H1 (cell line): Measurements from ENCODE around the gene ZPBP. TPM values are rescaled to one million over a fixed set of nuclear protein-coding genes. Genes with fewer than 3 reads are reported as not detected.

ENCODE experiments used
- CTCF ChIA-PET: fragments of 300-600 bp; sonication (Branson Sonifier 250); formaldehyde crosslinking; loops from one replicate; lab custom pipeline; 2021; ENCODE audit not compliant: partially characterized antibody; lab: Charles Lee
- POLR2A ChIA-PET: fragments of 300-600 bp; sonication (Branson Sonifier 250); formaldehyde crosslinking; loops from one replicate; lab custom pipeline; 2021; ENCODE audit warnings: inconsistent platforms; ENCODE audit not compliant: partially characterized antibody; lab: Charles Lee
- DNase-seq, 2 experiments: peaks; one replicate each; pipeline versions ENCODE4 v3.0.0 to v3.0.0-alpha.2; 2010 to 2022; ENCODE audit warnings: low spot score in 2 of 2, low read depth in 1 of 2, mixed read lengths in 1 of 2
- FAIRE-seq: peaks from 2 replicates; lab custom pipeline; 2011; peaks lifted over from hg19 to GRCh38; lab: Jason Lieb, UNC
- H2AFZ ChIP-seq: 2 replicates; pipeline ENCODE4 v1.8.1; 2012; ENCODE audit warnings: low read length, inconsistent platforms
- H2AK5ac ChIP-seq: 2 replicates; pipeline ENCODE4 v1.6.1; 2013; ENCODE audit warnings: low read depth, low read length
- H2BK120ac ChIP-seq: replicated peaks from 2 replicates; pipeline ENCODE3; 2013; ENCODE audit warnings: low read depth, low read length, inconsistent platforms
- H2BK12ac ChIP-seq: 2 replicates; pipeline ENCODE4 v1.6.1; 2013; ENCODE audit warnings: low read depth, low read length
- H2BK15ac ChIP-seq: 2 replicates; pipeline ENCODE4 v1.6.1; 2013; ENCODE audit warnings: low read length
- H2BK20ac ChIP-seq: 2 replicates; pipeline ENCODE4 v1.6.1; 2013; ENCODE audit warnings: low read length
- H2BK5ac ChIP-seq: 2 replicates; pipeline ENCODE4 v1.6.1; 2013; ENCODE audit warnings: low read depth, low read length
- H3K14ac ChIP-seq: 2 replicates; pipeline ENCODE4 v1.6.1; 2013; ENCODE audit warnings: inconsistent platforms; ENCODE audit not compliant: insufficient read length
- H3K18ac ChIP-seq: 2 replicates; pipeline ENCODE4 v1.6.1; 2013; ENCODE audit warnings: low read length; ENCODE audit errors: extremely low read depth
- H3K23ac ChIP-seq: 2 replicates; pipeline ENCODE4 v1.6.1; 2013; ENCODE audit warnings: inconsistent platforms; ENCODE audit not compliant: insufficient read length
- H3K23me2 ChIP-seq: 2 replicates; pipeline ENCODE4 v1.6.1; 2013; ENCODE audit warnings: low read depth, low read length
- H3K27ac ChIP-seq: 2 replicates; pipeline ENCODE4 v1.6.1; 2011; ENCODE audit warnings: low read depth, low read length, inconsistent platforms
- H3K27me3 ChIP-seq, 4 experiments: replicated peaks in 1 of 4; 1 replicate in 1 of 4; 2 replicates in 3 of 4; pipeline versions ENCODE4 v1.6.1 to v1.8.1; 2011 to 2013; ENCODE audit warnings: low read length in 3 of 4, mild to moderate bottlenecking in 3 of 4, inconsistent platforms in 2 of 4, mixed read lengths in 2 of 4, moderate library complexity in 1 of 4; ENCODE audit not compliant: control insufficient read depth in 3 of 4, insufficient read depth in 3 of 4; ENCODE audit errors: extremely low read depth in 1 of 4
- H3K36me3 ChIP-seq, 4 experiments: 2 replicates each; pipeline versions ENCODE4 v1.6.1 to v1.8.1; 2011 to 2013; ENCODE audit warnings: mild to moderate bottlenecking in 4 of 4, low read length in 3 of 4, moderate library complexity in 2 of 4, control low read depth in 1 of 4, inconsistent platforms in 1 of 4; ENCODE audit not compliant: insufficient read depth in 4 of 4, control insufficient read depth in 2 of 4
- H3K4ac ChIP-seq: replicated peaks from 2 replicates; pipeline ENCODE3; 2013; ENCODE audit warnings: low read length, low read depth, mixed read lengths, inconsistent platforms; ENCODE audit not compliant: insufficient read length
- H3K4me1 ChIP-seq, 4 experiments: replicated peaks in 1 of 4; 1 replicate in 1 of 4; 2 replicates in 3 of 4; pipeline versions ENCODE4 v1.6.1 to v1.8.1; 2011 to 2013; ENCODE audit warnings: low read length in 3 of 4, inconsistent platforms in 2 of 4, mixed read lengths in 1 of 4; ENCODE audit not compliant: insufficient read depth in 4 of 4, control insufficient read depth in 3 of 4
- H3K4me2 ChIP-seq, 2 experiments: 2 replicates each; pipeline versions ENCODE4 v1.6.1 to v1.8.1; 2011 to 2013; ENCODE audit warnings: low read depth in 2 of 2, low read length in 2 of 2, control low read depth in 1 of 2, inconsistent platforms in 1 of 2, mild to moderate bottlenecking in 1 of 2; ENCODE audit not compliant: insufficient read depth in 1 of 2
- H3K4me3 ChIP-seq, 4 experiments: fragments of 200-600, 300-600 bp in 1 of 4; sonication (generic), shearing (Covaris generic), sonication (Bioruptor Twin) in 1 of 4; 2 replicates each; pipeline versions ENCODE4 v1.5.1 to v1.8.1; 2011 to 2016; ENCODE audit warnings: low read length in 4 of 4, low read depth in 3 of 4, control low read depth in 2 of 4, inconsistent platforms in 2 of 4, mild to moderate bottlenecking in 2 of 4, mixed read lengths in 1 of 4, moderate library complexity in 1 of 4; ENCODE audit not compliant: insufficient read depth in 2 of 4; ENCODE audit errors: extremely low read depth in 1 of 4
- H3K56ac ChIP-seq: replicated peaks from 2 replicates; pipeline ENCODE3; 2013; ENCODE audit warnings: low read depth, mild to moderate bottlenecking, mixed read lengths, low read length, inconsistent platforms; ENCODE audit not compliant: insufficient read length
- H3K79me1 ChIP-seq: 2 replicates; pipeline ENCODE4 v1.6.1; 2013; ENCODE audit warnings: low read depth, low read length, control low read depth
- H3K79me2 ChIP-seq, 2 experiments: 2 replicates each; pipeline versions ENCODE4 v1.6.1 to v1.8.1; 2012 to 2013; ENCODE audit warnings: low read length in 2 of 2, mild to moderate bottlenecking in 2 of 2, inconsistent platforms in 1 of 2; ENCODE audit not compliant: insufficient read depth in 2 of 2, control insufficient read depth in 1 of 2
- H3K9ac ChIP-seq, 4 experiments: replicated peaks in 1 of 4; 1 replicate in 1 of 4; 2 replicates in 3 of 4; pipeline versions ENCODE4 v1.6.1 to v1.8.1; 2011 to 2013; ENCODE audit warnings: low read depth in 3 of 4, low read length in 3 of 4, control low read depth in 2 of 4, mild to moderate bottlenecking in 2 of 4, moderate library complexity in 2 of 4, inconsistent platforms in 1 of 4; ENCODE audit errors: extremely low read depth in 1 of 4
- H3K9me3 ChIP-seq, 2 experiments: 2 replicates each; pipeline versions ENCODE4 v1.6.1 to v1.8.1; 2012 to 2013; ENCODE audit warnings: mild to moderate bottlenecking in 2 of 2, moderate library complexity in 2 of 2, control low read depth in 1 of 2, inconsistent platforms in 1 of 2, low read depth in 1 of 2, low read length in 1 of 2, mixed read lengths in 1 of 2; ENCODE audit not compliant: insufficient read depth in 2 of 2
- H4K20me1 ChIP-seq, 2 experiments: replicated peaks in 1 of 2; 2 replicates each; pipeline versions ENCODE3 to v1.8.1; 2011 to 2013; ENCODE audit warnings: inconsistent platforms in 2 of 2, low read length in 2 of 2, mild to moderate bottlenecking in 1 of 2; ENCODE audit not compliant: insufficient read depth in 2 of 2, control insufficient read depth in 1 of 2
- H4K5ac ChIP-seq: 2 replicates; pipeline ENCODE4 v1.6.1; 2013; ENCODE audit warnings: low read length, low read depth, mixed read lengths, inconsistent platforms; ENCODE audit not compliant: insufficient read length
- H4K8ac ChIP-seq: 2 replicates; pipeline ENCODE4 v1.8.0; 2013; ENCODE audit warnings: mild to moderate bottlenecking, moderate library complexity, low read length, inconsistent platforms; ENCODE audit not compliant: insufficient read depth; ENCODE audit errors: extremely low read depth
- H4K91ac ChIP-seq: replicated peaks from 2 replicates; pipeline ENCODE3; 2013; ENCODE audit warnings: low read length, mixed read lengths, inconsistent platforms; ENCODE audit not compliant: insufficient read length
- CEBPB ChIP-seq: IDR thresholded peaks from 2 replicates; pipeline ENCODE4 v1.6.1; 2012; ENCODE audit warnings: low read depth, low read length
- CHD1 ChIP-seq: IDR thresholded peaks from 2 replicates; pipeline ENCODE4 v1.6.1; 2012; ENCODE audit warnings: low read depth, low read length, improper control_type of control experiment
- CTBP2 ChIP-seq: IDR thresholded peaks from 2 replicates; pipeline ENCODE4 v1.7.0; 2011; ENCODE audit warnings: borderline replicate concordance, mild to moderate bottlenecking, moderate library complexity, mixed read lengths, low read length; ENCODE audit not compliant: insufficient read depth, insufficient read length
- FOSL1 ChIP-seq: IDR thresholded peaks from 2 replicates; pipeline ENCODE4 v1.6.1; 2011; ENCODE audit warnings: mild to moderate bottlenecking, low read depth, low read length, moderate library complexity; ENCODE audit not compliant: insufficient read depth
- MAX ChIP-seq: IDR thresholded peaks from 2 replicates; pipeline ENCODE4 v1.6.1; 2012; ENCODE audit warnings: inconsistent platforms
- NANOG ChIP-seq: IDR thresholded peaks from 2 replicates; pipeline ENCODE4 v1.6.1; 2011; ENCODE audit warnings: low read length, low read depth, mild to moderate bottlenecking, inconsistent platforms; ENCODE audit not compliant: insufficient read depth, poor library complexity, severe bottlenecking
- NRF1 ChIP-seq: IDR thresholded peaks from 2 replicates; pipeline ENCODE4 v1.6.1; 2011; ENCODE audit warnings: mild to moderate bottlenecking, low read depth, low read length, improper control_type of control experiment
- RXRA ChIP-seq: IDR thresholded peaks from 2 replicates; pipeline ENCODE4 v1.6.1; 2011; ENCODE audit warnings: low read depth, mild to moderate bottlenecking, low read length, moderate library complexity; ENCODE audit not compliant: insufficient read depth
- SIN3A ChIP-seq, 2 experiments: IDR thresholded peaks in 1 of 2; conservative IDR thresholded peaks in 1 of 2; 2 replicates each; pipeline ENCODE4 v1.6.1; 2011 to 2012; ENCODE audit warnings: low read length in 2 of 2, improper control_type of control experiment in 1 of 2, low read depth in 1 of 2, mild to moderate bottlenecking in 1 of 2
- SIRT6 ChIP-seq: IDR thresholded peaks from one replicate; pipeline ENCODE4 v1.7.1; 2012; ENCODE audit warnings: low read length, inconsistent platforms
- SUZ12 ChIP-seq: fragments of 200-600 bp; sonication (generic); IDR thresholded peaks from 2 replicates; pipeline ENCODE4 v1.6.1; 2012; ENCODE audit warnings: mild to moderate bottlenecking, inconsistent platforms, low read length, moderate library complexity, mixed read lengths
- WGBS, 2 experiments: shearing (Covaris generic) in 1 of 2; methylation state at CpG; one replicate each; pipeline versions ENCODE4 v1.1.6 to v1.1.7; 2013 to 2015; ENCODE audit warnings: low lambda C conversion rate in 2 of 2, mixed read lengths in 2 of 2, inconsistent platforms in 1 of 2, low coverage in 1 of 2, missing lambda C conversion rate in 1 of 2; ENCODE audit not compliant: insufficient replicate concordance in 2 of 2, insufficient coverage in 1 of 2, insufficient read length in 1 of 2; ENCODE audit errors: extremely low coverage in 1 of 2, missing lambda C conversion rate in 1 of 2; 5-methylcytosine and 5-hydroxymethylcytosine counted together
- polyA plus RNA-seq, 7 experiments: library from polyadenylated mRNA; depleted of rRNA in 3 of 7; stranded (reverse) in 5 of 7; unstranded in 2 of 7; fragments of >200 nt in 5 of 7; fragments of 200-250 nt in 2 of 7; gene quantifications; 1 replicate in 5 of 7; 2 replicates in 1 of 7; 4 replicates in 1 of 7; pipeline versions ENCODE4 v1.2.1 to v1.2.3, GENCODE V29; 2011 to 2013; ENCODE audit warnings: missing spikeins in 2 of 7, mixed read lengths in 2 of 7
- total RNA-seq: library from RNA; stranded (reverse); fragmentation: NEBNext Ultra II Directional; extraction: Animal tissue kit (Norgen Biotek cat#: 25700); gene quantifications from 2 replicates; pipeline ENCODE4 v1.2.1, GENCODE V29; 2021

The ZPBP gene
- total and polyA plus RNA-seq, 2 of the 8 experiments (the other 6 are each of a cell fraction or from before 2014, with no cell fraction given) = not detected

DNA sequence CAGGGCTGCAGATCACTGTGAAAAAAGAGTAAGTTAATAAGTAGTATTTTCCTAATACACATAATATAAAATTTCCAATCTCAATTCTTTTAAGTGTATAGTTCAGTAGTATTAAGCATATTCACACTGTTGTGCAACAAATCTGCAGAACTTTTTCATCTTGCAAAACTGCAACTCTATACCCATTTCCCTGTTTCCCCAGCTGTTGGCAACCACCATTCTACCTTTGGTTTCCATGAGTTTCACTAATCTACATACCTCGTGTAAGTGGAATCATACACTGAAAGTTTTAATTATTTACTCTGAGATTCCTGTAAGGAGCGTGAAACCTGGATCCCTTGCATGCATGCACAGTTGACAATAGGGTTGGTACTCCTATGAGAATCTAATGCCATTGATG is 155.4 kb downstream of the ZPBP start:
- no peak overlapping the region for H4K8ac ChIP-seq
- no peak overlapping the region for H3K4me2 ChIP-seq
- H3K36me3 ChIP-seq = no peaks in the 10 kb centered on the region
- H3K23me2 ChIP-seq = no peaks in the 10 kb centered on the region
- no peaks in the 10 kb centered on the region for H3K27me3 ChIP-seq
- H3K14ac ChIP-seq = no peak overlapping the region
- H4K20me1 ChIP-seq = no peaks in the 10 kb centered on the region
- H3K4ac ChIP-seq = no peak overlapping the region
- H2BK15ac ChIP-seq = no peak overlapping the region
- no peak overlapping the region for H2BK20ac ChIP-seq
- no peak overlapping the region for H2BK12ac ChIP-seq
- CTCF ChIA-PET = no interaction called here
- H4K5ac ChIP-seq = no peak overlapping the region
- no peaks in the 10 kb centered on the region for H3K79me1 ChIP-seq
- H4K91ac ChIP-seq = no peak overlapping the region
- no peak overlapping the region for H3K18ac ChIP-seq
- no peak overlapping the region for H3K4me3 ChIP-seq
- H3K9me3 ChIP-seq = peaks cover 3 to 8% of the 10 kb centered on the region in 2 experiments; a peak in 2 of 4 replicates
- no peak overlapping the region for H3K27ac ChIP-seq
- no peak for DNase-seq
- H2AK5ac ChIP-seq = no peak overlapping the region
- no peak overlapping the region for H3K56ac ChIP-seq
- H3K79me2 ChIP-seq = no peaks in the 10 kb centered on the region
- no peak overlapping the region for H3K23ac ChIP-seq
- no peak overlapping the region for H3K9ac ChIP-seq
- H3K4me1 ChIP-seq = no peaks in the 10 kb centered on the region
- H2BK5ac ChIP-seq = no peak overlapping the region
- H2BK120ac ChIP-seq = no peak overlapping the region
- POLR2A ChIA-PET = no interaction called here
- 86% methylated on average over 2 of the region's 2 CpGs; no CpG with 5 or more reads in 1 of the 2 experiments for WGBS, 2 experiments
- no peak for FAIRE-seq
- no peak overlapping the region for H2AFZ ChIP-seq
- TF ChIP-seq FOSL1 (no peak), NANOG (no peak), SUZ12 (no peak), CTBP2 (no peak), NRF1 (no peak), SIRT6 (no peak), CHD1 (no peak), RXRA (no peak), MAX (no peak), SIN3A (conservative IDR thresholded peaks at IDR 0.05 in 1 of 2, IDR thresholded peaks at IDR 0.05 in 1 of 2; ENCODE audit: low read depth in 1 of 2, low read length in 2 of 2) (no peak), CEBPB (no peak)
